ENCODE measurements around the gene TDP1.

DNA sequence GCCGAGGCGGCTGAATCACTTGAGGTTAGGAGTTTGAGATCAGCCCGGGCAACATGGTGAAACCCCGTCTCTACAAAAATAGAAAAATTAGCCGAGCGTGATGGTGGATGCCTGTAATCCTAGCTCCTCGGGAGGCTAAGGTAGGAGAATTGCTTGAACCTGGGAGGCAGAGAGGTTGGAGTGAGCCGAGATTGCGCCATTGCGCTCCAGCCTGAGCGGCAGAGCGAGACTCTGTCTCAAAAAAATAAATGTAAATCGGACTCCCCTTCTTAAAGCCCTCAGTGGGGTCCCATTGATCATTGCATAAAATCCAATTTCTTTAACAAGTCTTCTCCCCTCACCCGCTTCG is 908 bp downstream of the TDP1 start:
- TF ChIP-seq EZH2 (IDR thresholded peaks at IDR 0.05; ENCODE audit: low read length, unreplicated experiment) = no peak
- TF ChIP-seq, protein P1, sequence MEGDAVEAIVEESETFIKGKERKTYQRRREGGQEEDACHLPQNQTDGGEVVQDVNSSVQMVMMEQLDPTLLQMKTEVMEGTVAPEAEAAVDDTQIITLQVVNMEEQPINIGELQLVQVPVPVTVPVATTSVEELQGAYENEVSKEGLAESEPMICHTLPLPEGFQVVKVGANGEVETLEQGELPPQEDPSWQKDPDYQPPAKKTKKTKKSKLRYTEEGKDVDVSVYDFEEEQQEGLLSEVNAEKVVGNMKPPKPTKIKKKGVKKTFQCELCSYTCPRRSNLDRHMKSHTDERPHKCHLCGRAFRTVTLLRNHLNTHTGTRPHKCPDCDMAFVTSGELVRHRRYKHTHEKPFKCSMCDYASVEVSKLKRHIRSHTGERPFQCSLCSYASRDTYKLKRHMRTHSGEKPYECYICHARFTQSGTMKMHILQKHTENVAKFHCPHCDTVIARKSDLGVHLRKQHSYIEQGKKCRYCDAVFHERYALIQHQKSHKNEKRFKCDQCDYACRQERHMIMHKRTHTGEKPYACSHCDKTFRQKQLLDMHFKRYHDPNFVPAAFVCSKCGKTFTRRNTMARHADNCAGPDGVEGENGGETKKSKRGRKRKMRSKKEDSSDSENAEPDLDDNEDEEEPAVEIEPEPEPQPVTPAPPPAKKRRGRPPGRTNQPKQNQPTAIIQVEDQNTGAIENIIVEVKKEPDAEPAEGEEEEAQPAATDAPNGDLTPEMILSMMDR (conservative IDR thresholded peaks at IDR 0.05; ENCODE audit: low read depth, low read length) = no peak

Measured in PC-3 (cell line).